Naive thymus-derived CD8-positive, alpha-beta T cell (primary cell): ENCODE data around the gene OPA1. TPM values are rescaled to one million over a fixed set of nuclear protein-coding genes. Genes with fewer than 3 reads are reported as not detected.

Experiments
- ATAC-seq, 2 donors: fragments of 150-1000 bp; cut with Tn5 transposase in 1 of 2; sonication (Bioruptor Pico), chemical (Tn5 transposase) in 1 of 2; 1 replicate in 1 of 2; 2 replicates in 1 of 2; pipeline ENCODE4 v1.10.0; 2021; ENCODE audit warnings: mild to moderate bottlenecking in 2 of 2, moderate library complexity in 2 of 2
- POLR2A ChIA-PET: fragments of 350-600 bp; sonication (Branson Sonifier 250); formaldehyde crosslinking; loops from one replicate; lab custom pipeline; 2021; ENCODE audit warnings: antibody characterized with exemption; lab: Charles Lee
- DNase-seq, 10 donors: peaks; one replicate each; pipeline versions ENCODE4 v3.0.0 to v3.0.0-alpha.2; 2020 to 2022
- H3K27ac Mint-ChIP-seq, 10 donors: one replicate each; pipeline ENCODE4 v1.8.0; 2020 to 2022; ENCODE audit warnings: mild to moderate bottlenecking in 10 of 10, mixed read lengths in 10 of 10, moderate library complexity in 4 of 10, inconsistent platforms in 1 of 10
- H3K27me3 Mint-ChIP-seq, 5 donors: one replicate each; pipeline ENCODE4 v1.8.0; 2021 to 2022; ENCODE audit warnings: mixed read lengths in 5 of 5
- H3K36me3 Mint-ChIP-seq, 3 donors: one replicate each; pipeline ENCODE4 v1.8.0; 2020 to 2022; ENCODE audit warnings: mixed read lengths in 3 of 3, mild to moderate bottlenecking in 2 of 3, inconsistent platforms in 1 of 3
- H3K4me1 Mint-ChIP-seq, 4 donors: one replicate each; pipeline ENCODE4 v1.8.0; 2021 to 2022; ENCODE audit warnings: mixed read lengths in 4 of 4
- H3K4me3 Mint-ChIP-seq, 10 donors: one replicate each; pipeline ENCODE4 v1.8.0; 2020 to 2022; ENCODE audit warnings: mild to moderate bottlenecking in 10 of 10, mixed read lengths in 10 of 10, moderate library complexity in 6 of 10, inconsistent platforms in 1 of 10
- H3K9me3 Mint-ChIP-seq, 9 donors: one replicate each; pipeline ENCODE4 v1.8.0; 2020 to 2022; ENCODE audit warnings: mixed read lengths in 9 of 9, mild to moderate bottlenecking in 3 of 9, inconsistent platforms in 1 of 9, moderate library complexity in 1 of 9
- polyA plus RNA-seq, 3 donors: library from polyadenylated mRNA; unstranded; fragments of 300-500 nt; fragmentation: Illumina TruSeq; gene quantifications; one replicate each; pipeline ENCODE4 v1.2.3, GENCODE V29; 2021
- total RNA-seq, 8 experiments: library from RNA in 2 of 8; stranded (reverse) in 2 of 8; gene quantifications; one replicate each; pipeline ENCODE4 v1.2.3 and lab custom pipeline; 2021 to 2026

Gene OPA1
- total RNA-seq (10 to 100 TPM; 51.7 to 54.4 TPM), polyA plus RNA-seq (10 to 100 TPM; 21.5 to 26.5 (median 24.4) TPM), total RNA-seq (lab: John Stamatoyannopoulos, UW) (88.3 to 221 (median 134) reads per million in 6 experiments)

GRCh38 chr3:193592841-193593667 lies at the start of gene OPA1:
OPA1 (plus strand) TSS chr3:193593208; CDS start chr3:193593378, 170 bp downstream.
- Mint-ChIP-seq H3K36me3 (peaks cover 9 to 17% (median 10%) of the 10 kb centered on the region in 3 donors), H3K4me1 (peaks cover 24 to 62% (median 54%) of the 10 kb centered on the region in 4 donors)
- POLR2A ChIA-PET, result no interaction called here

DNA sequence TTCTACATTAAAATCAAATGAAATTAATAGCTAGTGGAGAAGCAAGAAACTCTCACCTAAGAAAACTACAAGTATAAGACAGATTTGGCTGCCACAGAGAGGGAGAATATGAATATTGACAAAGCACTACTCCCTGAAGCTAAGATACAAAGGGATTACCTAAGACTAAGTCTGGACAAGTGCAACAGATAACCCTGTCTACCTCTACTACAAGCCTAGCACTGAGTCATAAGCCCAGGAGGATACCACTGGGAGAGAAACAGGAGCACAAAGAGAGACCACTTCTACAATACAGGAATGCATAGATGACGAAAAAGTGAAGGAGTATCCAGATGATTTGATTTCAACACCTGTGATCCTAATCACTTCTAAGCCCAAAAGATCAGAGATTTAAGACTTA lies 48.7 kb upstream of the OPA1 start:
- H3K27me3 Mint-ChIP-seq, result no peaks in the 10 kb centered on the region
- H3K36me3 Mint-ChIP-seq, result peaks cover 2 to 13% (median 7%) of the 10 kb centered on the region in 3 donors
- H3K27ac Mint-ChIP-seq, result no peak overlapping the region
- DNase-seq (no peak), ATAC-seq (no peak)
- H3K9me3 Mint-ChIP-seq, result peaks cover 0 to 19% (median 9%) of the 10 kb centered on the region in 9 donors
- H3K4me3 Mint-ChIP-seq, result no peak overlapping the region
- POLR2A ChIA-PET, result no interaction called here
- H3K4me1 Mint-ChIP-seq, result no peaks in the 10 kb centered on the region

More at GRCh38 chr3:193592841-193593667, at the start of gene OPA1:
- Mint-ChIP-seq H3K9me3 (no peaks in the 10 kb centered on the region), H3K4me3 (peak within 1 kb of the TSS; percentile 90 to 99 (median 96)), H3K27me3 (no peaks in the 10 kb centered on the region), H3K27ac (peak within 1 kb of the TSS; percentile 94 to 99 (median 97))
- ATAC-seq (peak; percentile 87 to 93), DNase-seq (peak; percentile 74 to 93 (median 85))

GRCh38 chr3:193545304-193545703 lies 47.7 kb upstream of the OPA1 start:
- POLR2A ChIA-PET, result no interaction called here
- H3K27ac Mint-ChIP-seq, result no peak overlapping the region
- no peak overlapping the region for H3K4me3 Mint-ChIP-seq
- no peak for DNase-seq
- H3K36me3 Mint-ChIP-seq, result peaks cover 2 to 13% (median 7%) of the 10 kb centered on the region in 3 donors
- ATAC-seq, result no peak
- no peaks in the 10 kb centered on the region for H3K27me3 Mint-ChIP-seq
- no peaks in the 10 kb centered on the region for H3K4me1 Mint-ChIP-seq
- H3K9me3 Mint-ChIP-seq, result peaks cover 0 to 19% (median 9%) of the 10 kb centered on the region in 9 donors

DNA sequence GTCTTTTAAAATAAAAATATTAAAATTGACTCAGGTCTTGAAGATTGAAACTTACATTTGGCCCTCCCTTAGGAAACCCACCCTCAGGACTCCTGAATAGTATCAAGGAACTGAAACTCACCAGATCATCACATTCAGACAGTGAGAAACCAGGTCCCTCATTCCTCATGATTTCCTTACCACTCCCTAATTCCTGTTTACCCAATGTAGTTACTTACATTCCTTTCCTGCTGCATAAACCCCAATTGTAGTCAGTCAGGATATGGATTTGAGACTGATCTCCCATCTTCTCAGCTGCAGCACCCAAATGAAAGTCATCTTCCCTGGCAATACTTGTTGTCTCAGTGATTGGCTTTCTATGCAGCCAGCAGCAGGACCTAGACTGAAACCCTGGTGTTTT lies 46.9 kb upstream of the OPA1 start:
- H3K4me3 Mint-ChIP-seq, result no peak overlapping the region
- H3K27ac Mint-ChIP-seq, result no peak overlapping the region
- ATAC-seq, result no peak

GRCh38 chr3:193548406-193548805 lies 44.6 kb upstream of the OPA1 start:
- no peaks in the 10 kb centered on the region for H3K27me3 Mint-ChIP-seq
- ATAC-seq, result no peak

More for the DNA sequence above, 46.9 kb upstream of the OPA1 start:
- Mint-ChIP-seq H3K4me1 (no peaks in the 10 kb centered on the region), H3K27me3 (no peaks in the 10 kb centered on the region), H3K9me3 (peaks cover 0 to 19% (median 9%) of the 10 kb centered on the region in 9 donors), H3K36me3 (peaks cover 2 to 13% (median 7%) of the 10 kb centered on the region in 3 donors)
- POLR2A ChIA-PET, result no interaction called here
- no peak for DNase-seq

GRCh38 chr3:193552923-193553322 lies 40.1 kb upstream of the OPA1 start:
- Mint-ChIP-seq H3K27ac (no peak overlapping the region), H3K4me1 (no peaks in the 10 kb centered on the region), H3K4me3 (no peak overlapping the region), H3K9me3 (no peaks in the 10 kb centered on the region), H3K27me3 (no peaks in the 10 kb centered on the region), H3K36me3 (no peaks in the 10 kb centered on the region)
- DNase-seq, result no peak
- POLR2A ChIA-PET, result no interaction called here
- ATAC-seq, result no peak

More at GRCh38 chr3:193548406-193548805, 44.6 kb upstream of the OPA1 start:
- Mint-ChIP-seq H3K36me3 (peaks cover 2 to 13% (median 7%) of the 10 kb centered on the region in 3 donors), H3K4me3 (no peak overlapping the region), H3K27ac (no peak overlapping the region), H3K4me1 (no peaks in the 10 kb centered on the region), H3K9me3 (peaks cover 0 to 19% (median 9%) of the 10 kb centered on the region in 9 donors)
- no peak for DNase-seq
- POLR2A ChIA-PET, result no interaction called here

DNA sequence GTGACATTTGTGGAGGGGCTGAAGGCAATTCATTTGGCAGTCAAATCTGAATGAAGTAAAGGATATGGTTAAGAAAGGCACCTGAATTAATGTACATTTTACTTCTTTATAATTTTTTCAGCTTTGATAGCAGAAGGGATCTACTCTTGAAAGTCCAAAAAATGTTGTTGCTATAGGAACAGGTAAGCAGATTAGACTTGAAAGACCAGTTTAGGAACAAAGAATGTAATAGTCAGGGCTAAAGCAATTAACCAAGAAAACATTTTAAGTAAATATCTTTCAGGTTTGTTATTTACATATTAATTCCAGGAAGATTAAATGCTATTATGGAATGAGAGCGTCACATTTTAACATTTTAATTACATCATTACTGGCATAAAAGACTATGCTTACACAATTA lies 39.4 kb upstream of the OPA1 start:
- Mint-ChIP-seq H3K9me3 (no peaks in the 10 kb centered on the region), H3K27ac (no peak overlapping the region), H3K4me1 (no peaks in the 10 kb centered on the region), H3K36me3 (no peaks in the 10 kb centered on the region), H3K27me3 (no peaks in the 10 kb centered on the region), H3K4me3 (no peak overlapping the region)
- POLR2A ChIA-PET, result no interaction called here
- ATAC-seq, result no peak
- no peak for DNase-seq

DNA sequence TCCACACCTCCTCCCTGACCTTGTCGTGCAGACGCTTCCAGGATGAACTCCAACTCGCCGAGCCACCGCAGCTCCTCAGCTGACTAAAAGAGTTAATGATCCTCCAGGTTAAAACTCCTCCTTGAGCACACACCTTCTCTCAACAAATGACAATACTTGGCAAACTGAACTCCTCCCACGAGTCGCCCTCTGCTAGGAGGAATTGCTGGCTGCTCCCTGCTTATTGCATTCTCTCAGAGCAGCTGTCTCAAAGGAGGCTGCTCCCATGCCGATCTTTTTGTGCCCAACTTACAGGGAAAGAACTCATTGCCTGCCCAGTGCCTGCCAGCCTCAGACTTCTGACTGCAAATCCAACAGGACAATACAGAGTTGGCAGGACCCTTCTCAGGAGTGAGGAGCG lies 38.2 kb upstream of the OPA1 start, which contains the start of gene ATP13A4:
Gene ATP13A4 (minus strand): TSS at position 85 of the 400 bp plus-strand sequence. CDS start 96 bp downstream, outside the sequence.
- DNase-seq (no peak), ATAC-seq (no peak)
- Mint-ChIP-seq H3K4me1 (no peaks in the 10 kb centered on the region), H3K9me3 (no peaks in the 10 kb centered on the region), H3K4me3 (no peak within 1 kb of the TSS), H3K27ac (no peak within 1 kb of the TSS), H3K27me3 (no peaks in the 10 kb centered on the region), H3K36me3 (peaks cover 0 to under 1% (median 0%) of the 10 kb centered on the region in 3 donors)
- POLR2A ChIA-PET, result no interaction called here

GRCh38 chr3:193556841-193557240 lies 36.2 kb upstream of the OPA1 start:
- H3K27ac Mint-ChIP-seq, result no peak overlapping the region
- no peak overlapping the region for H3K4me3 Mint-ChIP-seq
- no peak for DNase-seq
- no peaks in the 10 kb centered on the region for H3K27me3 Mint-ChIP-seq
- H3K36me3 Mint-ChIP-seq, result peaks cover 0 to 2% (median 0%) of the 10 kb centered on the region in 3 donors
- ATAC-seq, result no peak
- POLR2A ChIA-PET, result no interaction called here
- no peaks in the 10 kb centered on the region for H3K4me1 Mint-ChIP-seq
- no peaks in the 10 kb centered on the region for H3K9me3 Mint-ChIP-seq

- H3K27me3 Mint-ChIP-seq, result no peaks in the 10 kb centered on the region
- H3K4me3 Mint-ChIP-seq, result no peak overlapping the region
- H3K27ac Mint-ChIP-seq, result no peak overlapping the region
- ATAC-seq (no peak), DNase-seq (no peak)
- POLR2A ChIA-PET, result no interaction called here
- peaks cover 0 to 2% (median 0%) of the 10 kb centered on the region in 3 donors for H3K36me3 Mint-ChIP-seq
- H3K4me1 Mint-ChIP-seq, result no peaks in the 10 kb centered on the region
- H3K9me3 Mint-ChIP-seq, result no peaks in the 10 kb centered on the region
Observed at GRCh38 chr3:193559100-193559499, 33.9 kb upstream of the OPA1 start.

- ATAC-seq (no peak), DNase-seq (no peak)
- H3K4me1 Mint-ChIP-seq, result no peaks in the 10 kb centered on the region
- peaks cover 0 to 2% (median 0%) of the 10 kb centered on the region in 3 donors for H3K36me3 Mint-ChIP-seq
- H3K27ac Mint-ChIP-seq, result no peak overlapping the region
- no peaks in the 10 kb centered on the region for H3K9me3 Mint-ChIP-seq
- no peak overlapping the region for H3K4me3 Mint-ChIP-seq
- POLR2A ChIA-PET, result no interaction called here
- H3K27me3 Mint-ChIP-seq, result no peaks in the 10 kb centered on the region
Observed at GRCh38 chr3:193560091-193560490, 32.9 kb upstream of the OPA1 start.

- POLR2A ChIA-PET, result no interaction called here
- Mint-ChIP-seq H3K4me3 (no peak overlapping the region), H3K27ac (no peak overlapping the region)
Observed at GRCh38 chr3:193560870-193561269, 32.1 kb upstream of the OPA1 start.

GRCh38 chr3:193563426-193563825 lies 29.6 kb upstream of the OPA1 start:
- Mint-ChIP-seq H3K4me1 (no peaks in the 10 kb centered on the region), H3K36me3 (peaks cover 0 to 2% (median 0%) of the 10 kb centered on the region in 3 donors), H3K9me3 (no peaks in the 10 kb centered on the region), H3K27me3 (no peaks in the 10 kb centered on the region), H3K27ac (no peak overlapping the region), H3K4me3 (no peak overlapping the region)
- ATAC-seq, result no peak
- no peak for DNase-seq
- POLR2A ChIA-PET, result no interaction called here

More at GRCh38 chr3:193560870-193561269, 32.1 kb upstream of the OPA1 start:
- Mint-ChIP-seq H3K4me1 (no peaks in the 10 kb centered on the region), H3K36me3 (peaks cover 0 to 2% (median 0%) of the 10 kb centered on the region in 3 donors), H3K9me3 (no peaks in the 10 kb centered on the region), H3K27me3 (no peaks in the 10 kb centered on the region)
- no peak for ATAC-seq
- DNase-seq, result no peak
